ENCODE data around the gene SNAPIN. TPM values are rescaled to one million over a fixed set of nuclear protein-coding genes. Genes with fewer than 3 reads are reported as not detected.
A peak's percentile ranks its signal among the peaks of the same experiment; 100 is the strongest.
"Not testable (repeated sequence)": the region's sequence is repeated elsewhere in the genome, so short reads cannot be mapped to it uniquely, and the experiment has no call there.

The SNAPIN gene
- total RNA-seq, 1 experiment from 2014 or later = 29.0 TPM

GRCh38 chr1:153667439-153667838 lies 8.9 kb downstream of the SNAPIN start:
- TF ChIP-seq CTCF (conservative IDR thresholded peaks at IDR 0.05) = no peak
- Mint-ChIP-seq H3K4me1 (peaks cover 9 to 12% of the 10 kb centered on the region in 2 experiments; a peak in 3 of 4 replicates), H3K4me3 (peak overlapping the region in 1 of 2 experiments; percentile 27; a peak in 2 of 5 replicates), H3K27ac (peak overlapping the region in 2 of 3 experiments; percentile 11 to 28; a peak in 1 of 7 replicates), H3K36me3 (ENCODE audit: insufficient read depth in 1 of 3, low read depth in 3 of 3) (peaks cover 7 to 78% (median 67%) of the 10 kb centered on the region in 3 experiments; a peak in 6 of 7 replicates), H3K9me3 (no peaks in the 10 kb centered on the region), H3K27me3 (ENCODE audit: low read depth) (no peaks in the 10 kb centered on the region; the same call in 1 of the 2 replicates)
- H2AK5ac ChIP-seq (ENCODE audit: insufficient read length, low read length) = no peak overlapping the region
- H4K91ac ChIP-seq (ENCODE audit: insufficient read length, low read depth, low read length) = no peak overlapping the region
- no peak overlapping the region for H3K9ac ChIP-seq (ENCODE audit: extremely low read depth, insufficient read length, low read length)
- no peak overlapping the region for H2BK12ac ChIP-seq (ENCODE audit: insufficient read length, low read depth, low read length)
- peaks cover 17% of the 10 kb centered on the region for H3K79me1 ChIP-seq (ENCODE audit: insufficient read depth, low read depth, low read length, poor library complexity, severe bottlenecking)
- H2AFZ ChIP-seq (ENCODE audit: low read length) = no peak overlapping the region
- no peaks in the 10 kb centered on the region for H3K27me3 ChIP-seq (ENCODE audit: insufficient read depth, low read length)
- no peaks in the 10 kb centered on the region for H3K4me1 ChIP-seq (ENCODE audit: insufficient read depth, low read length)
- H4K5ac ChIP-seq (ENCODE audit: insufficient read length, low read depth, low read length) = no peak overlapping the region
- no peak overlapping the region for H2BK20ac ChIP-seq (ENCODE audit: low read depth, low read length, poor library complexity, severe bottlenecking)
- H3K4me2 ChIP-seq (ENCODE audit: insufficient read depth, insufficient read length, low read length) = no peak overlapping the region
- no peak overlapping the region for H4K8ac ChIP-seq (replicated peaks; ENCODE audit: insufficient read length, low read depth, low read length)
- no peak overlapping the region for H2BK5ac ChIP-seq (ENCODE audit: insufficient read length, low read length)
- H3K18ac ChIP-seq (ENCODE audit: insufficient read length, low read depth, low read length) = no peak overlapping the region
- no peak overlapping the region for H3K27ac ChIP-seq (ENCODE audit: insufficient read length, low read depth, low read length)
- peaks cover 15% of the 10 kb centered on the region for H3K79me2 ChIP-seq (ENCODE audit: insufficient read depth, low read length)
- H3K56ac ChIP-seq (ENCODE audit: insufficient read length, low read depth, low read length) = no peak overlapping the region
- H3K4ac ChIP-seq (ENCODE audit: low read depth, low read length) = no peak overlapping the region
- peaks cover 11% of the 10 kb centered on the region for H3K23me2 ChIP-seq (ENCODE audit: insufficient read length, low read depth, low read length, poor library complexity, severe bottlenecking)
- no peak overlapping the region for H2BK15ac ChIP-seq (ENCODE audit: low read depth, low read length)
- DNase-seq = no peak
- H3T11ph ChIP-seq (ENCODE audit: low read length) = no peak overlapping the region
- no peak overlapping the region for H2BK120ac ChIP-seq (ENCODE audit: low read depth, low read length, poor library complexity, severe bottlenecking)
- H3K14ac ChIP-seq (ENCODE audit: insufficient read depth, low read length) = no peak overlapping the region
- no peaks in the 10 kb centered on the region for H4K20me1 ChIP-seq (ENCODE audit: control insufficient read depth, insufficient read depth, insufficient read length)
- no peak overlapping the region for H3K23ac ChIP-seq (ENCODE audit: insufficient read length, low read depth, low read length)
- no peaks in the 10 kb centered on the region for H3K9me3 ChIP-seq (ENCODE audit: control insufficient read depth, low read depth, low read length)
- WGBS (ENCODE audit: extremely low coverage, insufficient read length, low lambda C conversion rate) = no CpG with 5 or more reads among the region's 4 CpGs

- H3K4me1 ChIP-seq (ENCODE audit: insufficient read depth, low read length); H3K27ac Mint-ChIP-seq; H3T11ph ChIP-seq (ENCODE audit: low read length); H3K4ac ChIP-seq (ENCODE audit: low read depth, low read length); H3K27me3 Mint-ChIP-seq (ENCODE audit: low read depth); H3K27me3 ChIP-seq (ENCODE audit: insufficient read depth, low read length); H2BK15ac ChIP-seq (ENCODE audit: low read depth, low read length); H3K9ac ChIP-seq (ENCODE audit: extremely low read depth, insufficient read length, low read length); H2BK12ac ChIP-seq (ENCODE audit: insufficient read length, low read depth, low read length); H2AK5ac ChIP-seq (ENCODE audit: insufficient read length, low read length); H3K56ac ChIP-seq (ENCODE audit: insufficient read length, low read depth, low read length); H2BK20ac ChIP-seq (ENCODE audit: low read depth, low read length, poor library complexity, severe bottlenecking); H2AFZ ChIP-seq (ENCODE audit: low read length); H3K4me2 ChIP-seq (ENCODE audit: insufficient read depth, insufficient read length, low read length); DNase-seq; H3K23ac ChIP-seq (ENCODE audit: insufficient read length, low read depth, low read length); H2BK120ac ChIP-seq (ENCODE audit: low read depth, low read length, poor library complexity, severe bottlenecking); H4K91ac ChIP-seq (ENCODE audit: insufficient read length, low read depth, low read length); H3K9me3 ChIP-seq (ENCODE audit: control insufficient read depth, low read depth, low read length); H3K9me3 Mint-ChIP-seq; H3K27ac ChIP-seq (ENCODE audit: insufficient read length, low read depth, low read length); H4K5ac ChIP-seq (ENCODE audit: insufficient read length, low read depth, low read length); H4K8ac ChIP-seq (replicated peaks; ENCODE audit: insufficient read length, low read depth, low read length); H3K18ac ChIP-seq (ENCODE audit: insufficient read length, low read depth, low read length); H4K20me1 ChIP-seq (ENCODE audit: control insufficient read depth, insufficient read depth, insufficient read length); H3K14ac ChIP-seq (ENCODE audit: insufficient read depth, low read length); H2BK5ac ChIP-seq (ENCODE audit: insufficient read length, low read length): not testable (repeated sequence)
- Mint-ChIP-seq H3K4me3 (peak overlapping the region in 1 of 2 experiments; percentile 68; a peak in 1 of 5 replicates), H3K4me1 (peaks cover 9 to 12% of the 10 kb centered on the region in 2 experiments; a peak in 3 of 4 replicates), H3K36me3 (ENCODE audit: insufficient read depth in 1 of 3, low read depth in 3 of 3) (peaks cover 0 to 67% (median 62%) of the 10 kb centered on the region in 3 experiments; a peak in 4 of 7 replicates)
- H3K79me1 ChIP-seq (ENCODE audit: insufficient read depth, low read depth, low read length, poor library complexity, severe bottlenecking) = peaks cover 17% of the 10 kb centered on the region
- peaks cover 11% of the 10 kb centered on the region for H3K23me2 ChIP-seq (ENCODE audit: insufficient read length, low read depth, low read length, poor library complexity, severe bottlenecking)
- H3K79me2 ChIP-seq (ENCODE audit: insufficient read depth, low read length) = peaks cover 15% of the 10 kb centered on the region
- no CpG with 5 or more reads among the region's 8 CpGs for WGBS (ENCODE audit: extremely low coverage, insufficient read length, low lambda C conversion rate)
Measured at GRCh38 chr1:153668672-153669071, 10.2 kb downstream of the SNAPIN start.

All from H9 (cell line).